Lower leg skin (tissue), 4 donors: ENCODE results near the gene CWC27. TPM values are rescaled to one million over a fixed set of nuclear protein-coding genes. Genes with fewer than 3 reads are reported as not detected.

ENCODE experiments used
- DNase-seq, 2 donors: peaks; one replicate each; pipeline ENCODE4 v3.0.0-alpha.2; 2019; ENCODE audit warnings: low spot score in 2 of 2
- H3K4me3 ChIP-seq: fragments of 200-600 bp; sonication (generic); 2 replicates; pipeline ENCODE4 v1.5.1; 2017; ENCODE audit warnings: mild to moderate bottlenecking, low read depth; ENCODE audit not compliant: poor library complexity, severe bottlenecking
- POLR2A ChIP-seq, 2 donors: fragments of 450-650 bp; IDR thresholded peaks; one replicate each; pipeline ENCODE4 v1.6.1; 2016 to 2017; ENCODE audit warnings: antibody characterized with exemption in 2 of 2, mild to moderate bottlenecking in 1 of 2, moderate library complexity in 1 of 2
- WGBS, 2 donors: methylation state at CpG; one replicate each; pipeline ENCODE4 v1.1.5; 2018; 5-methylcytosine and 5-hydroxymethylcytosine counted together
- intact Hi-C: fragments of 100-400 bp; cut with DNase I; formaldehyde crosslinking; loops from one replicate; pipeline ENCODE4 v1.15.0; 2023; ENCODE audit warnings: low total_unique reads
- total RNA-seq, 4 donors: library from RNA; depleted of rRNA; stranded (reverse); fragments of >200 nt; gene quantifications; one replicate each; pipeline ENCODE4 v1.1.0, GENCODE V29; 2016
- TF ChIP-seq, protein P1 (sequence below), 3 donors: fragments of 450-650 bp; IDR thresholded peaks; one replicate each; pipeline ENCODE4 v1.5.1; 2016; ENCODE audit warnings: antibody characterized with exemption in 3 of 3, mild to moderate bottlenecking in 3 of 3, moderate library complexity in 2 of 3

The CWC27 gene
- total RNA-seq, 4 donors from 2014 or later: 10.3 to 17.8 (median 13.7) TPM

DNA sequence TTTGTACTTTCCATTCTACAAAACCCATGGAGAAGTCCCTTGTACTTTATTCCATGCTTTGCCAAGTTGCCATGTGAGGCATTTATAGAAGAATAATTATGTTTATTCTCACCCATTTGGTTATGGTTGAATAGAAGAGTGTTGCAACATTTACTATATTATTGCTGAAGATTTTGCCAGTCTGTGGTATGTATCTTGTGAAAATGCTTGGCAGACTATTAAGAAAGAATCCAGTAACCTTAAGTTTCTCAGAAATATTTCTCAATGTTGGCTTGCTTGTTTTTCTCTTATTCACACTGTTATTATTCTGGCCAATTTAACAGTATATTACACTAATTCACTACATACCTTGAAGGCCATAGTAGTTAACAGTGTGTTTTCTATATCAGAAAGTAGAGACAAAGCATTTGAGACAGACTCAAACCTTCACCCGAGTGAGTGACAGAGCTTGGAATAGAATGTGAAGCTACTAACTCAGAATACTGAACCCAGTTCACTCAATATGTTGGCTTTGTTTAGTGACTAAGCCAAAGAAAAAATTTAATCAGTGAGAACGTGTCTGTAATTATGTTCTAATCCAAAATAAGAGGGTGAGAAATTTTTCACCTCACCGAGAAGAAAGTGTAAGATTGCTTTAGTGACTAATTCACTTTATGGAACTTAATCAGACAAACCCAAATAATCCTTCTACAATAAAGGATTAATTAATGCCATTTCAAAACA lies 184.4 kb downstream of the CWC27 start:
- WGBS, 2 donors: 80 to 83% methylated on average over 3 of the region's 3 CpGs
- no peak overlapping the region for H3K4me3 ChIP-seq
- intact Hi-C loops: no loop called here
- no peak for DNase-seq
- TF ChIP-seq, protein P1, sequence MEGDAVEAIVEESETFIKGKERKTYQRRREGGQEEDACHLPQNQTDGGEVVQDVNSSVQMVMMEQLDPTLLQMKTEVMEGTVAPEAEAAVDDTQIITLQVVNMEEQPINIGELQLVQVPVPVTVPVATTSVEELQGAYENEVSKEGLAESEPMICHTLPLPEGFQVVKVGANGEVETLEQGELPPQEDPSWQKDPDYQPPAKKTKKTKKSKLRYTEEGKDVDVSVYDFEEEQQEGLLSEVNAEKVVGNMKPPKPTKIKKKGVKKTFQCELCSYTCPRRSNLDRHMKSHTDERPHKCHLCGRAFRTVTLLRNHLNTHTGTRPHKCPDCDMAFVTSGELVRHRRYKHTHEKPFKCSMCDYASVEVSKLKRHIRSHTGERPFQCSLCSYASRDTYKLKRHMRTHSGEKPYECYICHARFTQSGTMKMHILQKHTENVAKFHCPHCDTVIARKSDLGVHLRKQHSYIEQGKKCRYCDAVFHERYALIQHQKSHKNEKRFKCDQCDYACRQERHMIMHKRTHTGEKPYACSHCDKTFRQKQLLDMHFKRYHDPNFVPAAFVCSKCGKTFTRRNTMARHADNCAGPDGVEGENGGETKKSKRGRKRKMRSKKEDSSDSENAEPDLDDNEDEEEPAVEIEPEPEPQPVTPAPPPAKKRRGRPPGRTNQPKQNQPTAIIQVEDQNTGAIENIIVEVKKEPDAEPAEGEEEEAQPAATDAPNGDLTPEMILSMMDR (IDR thresholded peaks at IDR 0.05): no peak
- TF ChIP-seq POLR2A (IDR thresholded peaks at IDR 0.05): no peak

DNA sequence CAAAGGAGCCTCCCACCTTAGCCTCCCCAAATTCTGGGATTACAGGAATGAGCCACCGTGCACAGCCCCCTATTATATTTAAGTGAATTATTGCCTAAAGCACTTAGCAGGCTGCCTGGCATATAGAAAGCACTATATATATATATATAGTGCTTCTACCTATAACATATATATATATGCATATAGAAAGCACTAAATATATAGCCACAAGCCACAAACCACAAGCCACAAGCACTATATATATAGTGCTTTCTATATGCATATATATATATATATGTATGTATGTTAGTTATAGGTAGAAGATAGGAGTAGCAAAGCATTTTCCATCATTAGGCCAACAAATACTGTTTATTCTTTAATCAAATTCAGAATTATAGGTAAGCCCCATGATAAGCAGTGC lies 185.8 kb downstream of the CWC27 start:
- no peak for DNase-seq
- H3K4me3 ChIP-seq: no peak overlapping the region
- WGBS, 2 donors: 89 to 100% methylated on average over 1 of the region's 1 CpG
- intact Hi-C loops: no loop called here
- TF ChIP-seq POLR2A (IDR thresholded peaks at IDR 0.05): no peak
- TF ChIP-seq, protein P1 (IDR thresholded peaks at IDR 0.05): no peak

DNA sequence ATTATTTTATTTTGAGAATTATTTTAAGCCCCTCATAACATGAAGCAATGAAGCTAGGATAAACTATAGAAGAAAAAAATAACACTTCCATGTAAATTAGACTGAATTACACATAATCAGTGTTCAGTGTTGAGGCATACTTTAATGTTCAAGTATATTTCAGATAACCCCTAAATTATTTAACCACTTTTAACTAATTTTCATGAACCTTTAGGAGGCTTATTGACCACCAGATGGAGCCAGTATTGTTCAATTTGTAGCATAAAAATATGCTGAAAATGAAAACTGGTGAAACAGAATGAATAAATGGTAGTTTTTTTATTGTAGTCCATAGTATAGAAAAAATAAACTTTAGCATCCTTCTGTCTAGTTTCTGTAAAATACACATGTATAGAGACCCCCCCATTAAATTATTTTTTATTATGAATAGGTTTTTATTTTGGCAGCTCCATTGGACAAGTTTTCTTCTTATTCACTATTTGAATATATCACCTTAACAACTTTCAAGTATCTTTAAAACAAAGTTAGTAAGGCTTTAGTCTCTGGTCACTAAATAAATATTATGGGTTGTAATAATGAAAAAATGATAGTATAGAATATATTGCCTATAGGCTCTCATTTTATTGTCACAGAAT lies 190.1 kb downstream of the CWC27 start:
- intact Hi-C loops: no loop called here
- no peak for TF ChIP-seq POLR2A (IDR thresholded peaks at IDR 0.05)
- TF ChIP-seq, protein P1 (IDR thresholded peaks at IDR 0.05): no peak
- no peak overlapping the region for H3K4me3 ChIP-seq
- DNase-seq: no peak

DNA sequence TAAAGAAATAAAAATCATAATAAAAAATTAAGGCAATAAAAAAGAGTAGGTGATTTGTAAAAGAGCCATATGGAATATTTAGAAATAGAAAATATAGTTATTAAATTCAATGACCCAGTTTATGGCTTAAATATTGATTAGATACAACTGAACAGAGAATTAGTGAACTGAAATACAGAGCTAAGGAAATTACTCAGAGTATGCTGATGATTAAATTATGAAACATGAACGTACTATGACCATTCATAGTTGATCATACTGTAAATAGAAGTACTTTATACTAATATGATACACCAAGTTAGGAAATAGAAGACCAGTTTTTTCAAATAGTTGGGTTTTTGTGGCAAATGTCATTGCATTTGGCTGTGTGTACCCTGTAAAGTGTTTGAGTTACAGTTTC lies 194.5 kb downstream of the CWC27 start:
- no peak overlapping the region for H3K4me3 ChIP-seq
- WGBS, 2 donors: 92 to 97% methylated on average over 1 of the region's 1 CpG
- TF ChIP-seq POLR2A (IDR thresholded peaks at IDR 0.05): no peak
- TF ChIP-seq, protein P1 (IDR thresholded peaks at IDR 0.05): no peak
- DNase-seq: no peak
- intact Hi-C loops: no loop called here

DNA sequence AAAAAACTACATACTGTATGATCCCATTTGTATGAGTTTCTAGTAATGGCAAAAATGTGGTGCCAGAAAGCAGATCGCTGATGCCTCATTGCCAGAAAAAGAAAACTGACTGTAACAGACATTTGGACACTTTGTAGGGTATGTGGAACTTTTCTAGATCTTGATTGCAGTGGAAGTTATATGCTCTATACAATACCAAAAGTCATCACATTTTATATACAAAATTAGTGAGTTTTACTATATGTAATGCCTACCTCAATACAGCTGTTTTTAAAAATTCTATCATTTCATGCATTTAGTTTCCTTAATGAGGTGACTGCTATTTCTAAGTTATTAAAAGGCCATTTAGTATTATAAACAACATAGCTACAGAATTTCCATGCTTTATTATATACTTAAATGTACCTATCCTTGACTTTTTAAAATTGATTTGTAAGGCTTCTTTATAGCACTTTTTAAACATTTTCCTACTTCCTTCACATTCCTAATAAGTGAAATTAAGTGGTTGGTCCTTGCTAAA lies 199.9 kb downstream of the CWC27 start:
- no peak for TF ChIP-seq POLR2A (IDR thresholded peaks at IDR 0.05)
- TF ChIP-seq, protein P1 (IDR thresholded peaks at IDR 0.05): no peak
- no peak overlapping the region for H3K4me3 ChIP-seq
- DNase-seq: no peak
- WGBS, 2 donors: 92 to 100% methylated on average over 1 of the region's 1 CpG
- intact Hi-C loops: no loop called here
